GM21825 (cell line): Measurements from ENCODE around the gene NFIB.

Source experiments
- ATAC-seq: cut with Tn5 transposase; IDR thresholded peaks from one replicate; pipeline ENCODE4 v1.9.1; 2021; ENCODE audit warnings: mild to moderate bottlenecking, moderate library complexity; ENCODE audit not compliant: unreplicated experiment

The NFIB gene

GRCh38 chr9:14281136-14281795 is 32.7 kb downstream of the NFIB start:
- ATAC-seq: no peak

GRCh38 chr9:14279671-14280070 is 34.3 kb downstream of the NFIB start:
- ATAC-seq: no peak

GRCh38 chr9:14278291-14278721 is 35.6 kb downstream of the NFIB start:
- ATAC-seq: no peak

GRCh38 chr9:14277761-14278160 is 36.2 kb downstream of the NFIB start:
- ATAC-seq: no peak

GRCh38 chr9:14277244-14277643 is 36.7 kb downstream of the NFIB start:
- no peak for ATAC-seq

- ATAC-seq: no peak
These were observed 38.6 kb downstream of the NFIB start for GRCh38 chr9:14275331-14275730.

GRCh38 chr9:14273696-14274121 is 40.2 kb downstream of the NFIB start:
- no peak for ATAC-seq

- no peak for ATAC-seq
These were observed 40.9 kb downstream of the NFIB start for GRCh38 chr9:14272927-14273528.

- ATAC-seq: no peak
These were observed 42.8 kb downstream of the NFIB start for GRCh38 chr9:14271093-14271673.

GRCh38 chr9:14270358-14271092 is 43.4 kb downstream of the NFIB start:
- no peak for ATAC-seq

GRCh38 chr9:14269916-14270315 is 44.0 kb downstream of the NFIB start:
- ATAC-seq: no peak

- no peak for ATAC-seq
These were observed 50.0 kb downstream of the NFIB start for GRCh38 chr9:14263707-14264483.

GRCh38 chr9:14262827-14263226 is 51.1 kb downstream of the NFIB start:
- ATAC-seq: no peak

- ATAC-seq: no peak
These were observed 52.3 kb downstream of the NFIB start for GRCh38 chr9:14261616-14262015.

GRCh38 chr9:14260101-14260500 is 53.8 kb downstream of the NFIB start:
- ATAC-seq: no peak

- no peak for ATAC-seq
These were observed 55.2 kb downstream of the NFIB start for GRCh38 chr9:14258660-14259239.

GRCh38 chr9:14258156-14258555 is 55.8 kb downstream of the NFIB start:
- no peak for ATAC-seq

GRCh38 chr9:14256588-14256987 is 57.4 kb downstream of the NFIB start:
- ATAC-seq: no peak

GRCh38 chr9:14251154-14252071 is 62.5 kb downstream of the NFIB start:
- no peak for ATAC-seq

GRCh38 chr9:14250794-14251153 is 63.2 kb downstream of the NFIB start:
- no peak for ATAC-seq
